Germinal center (tissue), 1 donor: ENCODE data around the gene FOXE3.

ENCODE experiments used
- DNase-seq: peaks from one replicate; pipeline ENCODE4 v3.0.0; 2012; ENCODE audit warnings: mixed read lengths, low spot score

The FOXE3 gene

DNA sequence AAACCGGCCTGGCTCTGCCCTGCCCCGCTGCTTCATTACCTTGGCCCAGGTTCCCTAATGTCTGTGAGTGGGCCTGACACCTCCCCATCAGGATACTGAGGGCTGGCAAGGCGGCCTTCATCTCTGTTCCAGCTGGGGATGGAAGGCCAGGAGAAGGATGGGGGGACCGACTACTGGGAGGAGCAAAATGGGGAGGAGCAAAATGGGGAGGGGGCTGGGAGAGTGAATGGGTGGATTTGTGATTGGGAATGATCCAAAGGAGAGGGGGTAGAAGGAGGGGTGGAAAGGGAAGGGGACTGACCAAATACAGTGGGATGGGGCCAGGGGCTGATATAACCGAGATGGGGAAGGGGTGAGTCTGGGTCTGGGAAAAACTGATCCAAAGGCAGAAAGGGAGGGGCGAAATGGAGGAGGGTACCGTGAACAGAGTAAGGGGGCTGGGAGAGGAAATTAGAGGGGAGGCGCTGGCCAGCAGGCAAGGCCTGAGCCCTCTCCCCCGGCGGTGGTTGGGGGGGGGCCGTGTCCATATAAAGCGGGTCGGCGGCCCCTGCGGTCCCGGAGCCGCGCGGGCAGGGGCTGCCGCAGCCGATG lies at the start of gene FOXE3:
Gene FOXE3, plus strand, starts transcription at position 558 of the 591 bp plus-strand sequence. Its CDS starts 31 bp downstream, at position 589.
- no peak for DNase-seq

DNA sequence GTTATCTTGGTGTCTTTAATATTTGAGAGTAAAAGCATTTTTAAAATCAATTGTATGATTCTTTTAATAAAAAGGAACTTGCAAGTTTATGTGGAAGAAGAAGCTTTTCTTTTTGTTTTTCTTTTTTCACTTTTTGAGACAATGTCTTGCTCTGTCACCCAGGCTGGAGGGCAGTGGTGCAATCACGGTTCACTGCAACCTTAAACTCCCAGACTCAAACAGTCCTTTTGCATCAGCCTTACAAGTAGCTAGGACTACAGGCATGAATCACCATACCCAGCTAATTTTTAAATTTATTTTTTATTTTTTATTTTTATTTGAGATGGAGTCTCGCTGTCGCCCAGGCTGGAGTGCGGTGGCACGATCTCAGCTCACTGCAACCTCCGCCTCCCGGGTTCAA lies 48.4 kb upstream of the FOXE3 start:
- DNase-seq, result no peak

GRCh38 chr1:47371016-47371517 lies 45.0 kb upstream of the FOXE3 start:
- no peak for DNase-seq

- DNase-seq, result no peak
Measured at GRCh38 chr1:47374501-47374900, 41.6 kb upstream of the FOXE3 start.

DNA sequence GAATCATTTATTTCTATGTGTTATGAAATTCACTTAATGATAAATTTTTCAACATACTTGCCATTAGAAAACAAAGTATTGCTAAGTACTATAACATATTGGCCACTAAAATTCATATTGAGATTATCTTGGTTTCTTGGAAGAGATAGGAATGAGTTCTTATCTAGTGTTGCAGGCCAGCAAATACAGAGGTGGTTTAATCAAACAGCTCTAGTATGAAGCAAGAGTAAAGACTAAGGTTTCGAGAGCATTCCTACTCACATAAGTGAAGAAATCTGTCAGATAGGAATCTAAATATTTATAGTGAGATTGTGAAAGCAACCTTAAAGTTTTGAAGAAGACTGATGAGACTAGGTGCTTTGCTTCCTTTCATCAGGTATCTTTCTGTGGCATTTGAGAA lies 37.9 kb upstream of the FOXE3 start:
- no peak for DNase-seq

DNA sequence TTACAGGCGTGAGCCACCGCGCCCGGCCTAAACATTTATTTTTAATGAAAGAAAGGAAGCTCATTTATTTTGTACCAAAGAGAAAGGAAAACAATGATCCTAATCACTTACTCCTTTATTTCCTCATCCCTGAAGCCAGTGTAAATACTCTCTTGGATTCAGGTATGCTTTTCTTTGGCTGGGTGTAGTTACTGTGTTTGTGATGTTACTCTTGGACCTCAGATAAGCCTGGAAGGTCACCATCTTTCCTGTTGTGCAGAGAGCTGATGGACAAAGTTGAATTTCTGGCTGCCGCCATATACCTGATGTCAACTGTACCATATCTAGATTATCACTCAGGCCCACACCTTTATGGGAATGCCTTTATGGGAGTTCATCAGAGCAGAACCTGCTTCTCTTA lies 35.4 kb upstream of the FOXE3 start:
- DNase-seq, result no peak

DNA sequence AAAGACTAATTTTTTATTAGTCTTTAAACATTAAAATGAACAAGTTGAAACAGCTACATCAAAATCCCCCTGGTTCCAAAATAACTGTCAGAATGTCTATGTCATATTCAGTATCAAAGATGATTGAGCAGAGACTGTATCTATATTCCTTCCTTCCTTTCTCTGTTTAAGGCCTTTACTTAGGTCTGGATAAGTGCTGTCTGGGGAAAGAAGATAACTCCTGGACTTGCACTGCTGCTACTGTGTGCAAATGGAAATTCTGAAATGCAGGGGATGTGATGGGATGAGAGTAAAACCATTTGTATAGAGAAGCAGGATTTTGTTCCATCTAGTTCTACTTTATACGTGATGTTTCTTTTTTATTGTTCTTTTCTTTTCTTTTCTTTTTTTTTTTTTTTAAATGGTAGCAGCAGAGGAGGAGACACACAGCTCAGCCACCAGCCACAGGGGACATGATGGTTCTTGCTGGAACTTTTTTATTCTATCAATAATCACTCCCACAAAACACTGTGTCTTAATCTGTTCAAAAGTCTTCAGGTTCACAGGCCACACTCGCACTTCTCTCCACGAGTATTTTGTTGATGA lies 33.6 kb upstream of the FOXE3 start:
- no peak for DNase-seq

DNA sequence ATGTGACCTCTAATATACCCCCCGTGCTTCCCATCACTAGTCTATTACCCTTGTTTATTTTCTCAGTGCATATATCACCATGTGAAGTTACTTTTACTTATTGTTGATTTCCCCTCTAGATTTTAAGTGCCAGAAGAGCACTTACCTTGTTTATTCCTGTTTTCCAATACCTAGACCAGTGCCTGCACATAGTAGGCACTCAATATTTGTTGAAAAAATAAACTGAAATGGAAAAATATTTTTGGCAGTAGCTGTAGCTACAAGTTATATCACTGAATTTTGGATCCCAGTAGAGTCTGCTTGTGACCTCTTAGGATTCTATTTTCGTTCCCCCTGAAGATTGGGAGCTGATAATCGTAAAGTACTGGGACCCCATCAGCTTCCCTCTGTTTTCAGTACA lies 32.0 kb upstream of the FOXE3 start:
- DNase-seq, result no peak

DNA sequence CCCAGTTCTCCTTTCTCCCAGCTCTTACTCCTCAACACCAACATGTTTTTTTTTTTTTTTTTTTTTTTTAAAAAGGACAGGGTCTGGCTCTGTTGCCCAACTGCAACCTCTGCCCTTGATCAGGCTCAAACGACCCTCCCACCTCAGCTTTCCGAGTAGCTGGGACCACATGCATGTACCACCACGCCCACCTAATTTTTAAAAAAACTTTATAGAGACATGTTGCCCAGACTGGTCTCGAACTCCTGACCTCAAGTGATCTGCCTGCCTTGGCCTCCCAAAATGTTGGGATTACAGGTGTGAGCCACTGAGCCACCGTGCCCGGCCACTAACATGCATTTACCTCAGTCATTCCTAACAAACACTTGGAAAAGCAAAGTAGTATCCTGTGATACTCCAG lies 31.1 kb upstream of the FOXE3 start:
- no peak for DNase-seq

- no peak for DNase-seq
Measured at GRCh38 chr1:47386268-47386667, 29.8 kb upstream of the FOXE3 start.

- no peak for DNase-seq
Measured at GRCh38 chr1:47388030-47388890, 27.8 kb upstream of the FOXE3 start.

- peak; percentile 53 for DNase-seq
Measured at GRCh38 chr1:47388891-47389238, 27.2 kb upstream of the FOXE3 start.

DNA sequence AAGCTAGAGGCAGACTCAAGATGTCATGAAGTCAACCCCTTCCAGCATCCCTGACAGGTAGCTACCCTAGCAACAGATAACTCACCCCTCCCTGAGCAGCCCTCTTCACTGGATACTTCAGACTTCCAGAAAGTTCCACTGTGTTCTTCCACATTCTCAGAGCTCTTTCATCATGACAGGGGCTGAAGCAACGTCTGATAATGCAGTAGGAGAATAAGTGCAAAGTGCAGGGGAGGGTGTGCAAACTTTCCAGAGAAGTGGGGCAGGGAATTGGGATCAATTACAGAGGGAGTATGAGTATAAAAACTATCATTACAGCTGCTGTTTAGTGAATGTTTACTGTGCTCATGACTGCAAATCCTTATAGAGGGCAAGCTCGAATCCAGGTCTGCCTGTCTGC lies 26.4 kb upstream of the FOXE3 start:
- DNase-seq, result no peak

GRCh38 chr1:47390843-47391242 lies 25.2 kb upstream of the FOXE3 start:
- no peak for DNase-seq

GRCh38 chr1:47393141-47393540 lies 22.9 kb upstream of the FOXE3 start:
- no peak for DNase-seq

DNA sequence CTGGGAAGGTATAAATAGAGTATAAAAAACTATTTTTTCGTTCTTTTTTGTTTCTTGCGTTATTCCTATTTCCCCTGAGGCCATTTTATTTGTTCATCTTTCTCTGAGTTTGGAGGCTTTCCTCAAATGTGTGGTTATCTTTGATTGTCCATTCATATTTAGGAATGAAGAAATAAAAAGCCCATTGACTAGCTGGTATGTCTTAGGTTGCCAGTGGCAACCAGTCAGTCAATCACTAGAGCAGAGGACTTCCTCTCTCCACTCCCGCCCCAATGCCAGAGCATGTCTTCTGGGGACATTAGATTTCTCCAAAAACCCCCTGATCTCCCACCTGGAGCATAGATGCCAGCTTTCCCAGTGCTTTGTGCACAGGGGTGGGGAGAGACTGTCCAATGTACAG lies 20.7 kb upstream of the FOXE3 start:
- no peak for DNase-seq

GRCh38 chr1:47396671-47397196 lies 19.4 kb upstream of the FOXE3 start:
- DNase-seq, result no peak

DNA sequence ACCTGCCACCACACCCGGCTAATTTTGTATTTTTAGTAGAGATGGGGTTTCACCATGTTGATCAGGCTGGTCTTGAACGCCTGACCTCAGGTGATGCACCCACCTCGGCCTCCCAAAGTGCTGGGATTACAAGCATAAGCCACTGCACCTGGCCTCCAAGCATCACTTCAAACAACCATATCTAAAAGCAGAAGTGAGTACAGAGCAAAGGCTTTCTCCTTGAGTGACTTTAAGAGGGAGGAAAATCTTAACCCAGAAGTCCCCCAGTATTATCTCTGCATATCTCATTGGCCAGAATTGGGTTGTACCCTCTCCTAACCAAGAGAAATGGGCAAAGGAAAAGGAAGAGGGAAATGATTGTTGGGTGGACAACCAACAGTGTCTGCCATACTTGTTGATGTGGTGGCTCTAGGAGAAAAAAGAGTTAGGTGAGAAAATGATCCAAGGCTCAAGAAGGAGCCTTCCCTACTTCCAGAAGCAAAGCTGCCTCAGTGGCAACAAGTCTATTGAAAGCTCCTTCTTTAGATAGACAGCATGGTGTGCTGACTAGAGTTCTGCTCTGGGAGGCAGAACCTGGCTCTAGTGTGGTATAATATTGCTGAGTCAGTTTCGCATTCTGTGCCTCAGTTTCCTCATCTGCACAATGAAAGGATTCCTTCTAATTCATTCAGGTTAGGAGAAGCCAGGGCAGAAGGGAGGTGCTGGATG lies 16.8 kb upstream of the FOXE3 start:
- DNase-seq, result no peak

DNA sequence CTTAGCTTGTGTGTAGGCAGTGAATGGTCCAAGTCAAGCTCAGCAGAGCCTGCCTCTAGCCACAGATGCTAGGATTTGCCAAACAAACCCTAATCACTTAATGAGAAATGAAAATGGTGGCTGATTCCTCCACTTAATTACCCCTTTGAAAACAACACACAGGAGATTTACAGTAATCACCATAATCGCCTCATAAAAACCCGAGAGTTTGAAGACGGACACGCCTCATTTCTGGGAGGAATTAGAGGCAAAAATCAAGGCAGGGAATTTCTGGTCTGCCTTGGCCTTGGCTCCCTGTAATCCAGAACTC lies 16.3 kb upstream of the FOXE3 start:
- DNase-seq, result no peak

DNA sequence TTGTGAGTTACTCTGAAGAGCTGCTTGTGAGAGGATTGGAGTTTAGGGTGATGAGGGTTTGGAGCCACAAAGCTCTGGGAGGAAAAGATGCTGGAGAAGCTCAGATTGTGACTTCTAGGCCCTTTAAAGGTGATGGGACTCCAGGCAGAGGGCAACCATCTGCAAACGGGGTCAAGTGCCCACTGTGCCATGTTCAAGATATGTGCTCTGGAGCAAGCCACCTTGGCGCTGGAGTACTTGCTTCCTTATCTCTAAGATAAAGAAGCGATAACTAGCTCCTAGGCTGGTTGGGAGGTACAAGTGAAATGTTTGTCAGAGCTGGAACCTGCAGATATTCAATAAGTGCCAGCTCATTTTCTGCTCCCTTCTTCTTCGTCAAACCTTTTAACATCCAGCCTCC lies 14.3 kb upstream of the FOXE3 start:
- DNase-seq, result no peak

DNA sequence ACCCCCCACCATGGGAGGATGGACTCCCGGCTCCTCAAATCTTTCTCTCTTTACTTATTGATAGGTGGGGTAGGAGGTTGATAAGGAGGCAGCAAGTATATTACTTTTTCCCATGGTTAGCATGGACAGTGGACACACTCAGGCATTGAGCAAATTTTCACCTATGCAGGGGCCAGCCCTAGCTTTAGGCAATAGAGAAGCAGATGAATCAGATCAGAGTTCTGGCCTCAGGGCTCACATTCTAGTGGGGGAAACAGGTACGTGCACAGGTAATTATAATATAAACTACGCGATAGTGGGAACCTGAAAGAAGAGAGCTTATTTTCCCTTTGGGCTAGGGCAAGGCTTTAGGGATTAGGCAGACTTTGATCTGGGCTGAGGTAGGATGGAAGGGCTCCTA lies 13.5 kb upstream of the FOXE3 start:
- DNase-seq, result no peak

DNA sequence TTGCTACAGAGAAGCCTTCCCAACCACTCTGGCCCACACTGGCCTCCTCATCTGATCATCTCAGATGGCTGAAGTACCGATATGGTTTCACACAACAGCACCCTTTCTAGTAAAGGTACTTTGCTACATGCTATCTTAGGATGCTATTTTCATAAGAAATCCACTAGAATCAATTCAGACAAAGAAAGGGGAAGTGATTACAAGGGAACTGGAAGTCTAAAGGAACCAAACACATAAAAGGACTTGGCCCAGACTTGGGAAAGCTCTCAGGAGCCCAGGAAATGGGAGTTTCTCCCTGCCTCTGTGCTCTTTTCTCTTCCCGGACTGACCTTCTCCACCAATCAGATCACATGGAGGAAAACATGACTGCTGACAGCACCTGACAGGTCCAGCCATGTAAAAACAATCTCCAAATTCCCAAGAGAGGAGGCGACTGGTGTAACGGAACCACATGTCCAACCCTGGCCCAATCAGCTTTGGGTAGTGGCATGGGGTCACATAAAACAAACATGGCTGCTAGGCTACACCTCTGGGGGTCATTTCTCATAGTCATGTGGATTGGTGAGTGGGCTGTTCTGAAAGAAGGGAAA lies 12.7 kb upstream of the FOXE3 start:
- no peak for DNase-seq
